GM23338 (cell line): Measurements from ENCODE around the gene ASS1. TPM values are rescaled to one million over a fixed set of nuclear protein-coding genes. Genes with fewer than 3 reads are reported as not detected.

ENCODE experiments used
- ATAC-seq: fragments of 200-7000 bp; cut with Tn5 transposase; 3 replicates; pipeline ENCODE4 v1.9.1; 2020
- DNase-seq: peaks from one replicate; pipeline ENCODE4 v3.0.0-alpha.2; 2015; ENCODE audit warnings: low spot score
- H2AFZ ChIP-seq: fragments of 200-600 bp; sonication (generic); 2 replicates; pipeline ENCODE4 v1.8.0; 2016; ENCODE audit warnings: antibody characterized with exemption, mild to moderate bottlenecking, moderate library complexity
- H3F3A ChIP-seq: fragments of 200-600 bp; sonication (generic); replicated peaks from 2 replicates; pipeline ENCODE4 v1.8.0; 2017; ENCODE audit warnings: antibody characterized with exemption, mixed run types, low read depth
- H3K27ac ChIP-seq: fragments of 200-600 bp; sonication (generic); 2 replicates; pipeline ENCODE4 v1.6.1; 2016; ENCODE audit warnings: low read depth
- H3K27me3 ChIP-seq: fragments of 200-600 bp; sonication (generic); 2 replicates; pipeline ENCODE4 v1.8.0; 2016; ENCODE audit warnings: mild to moderate bottlenecking, mixed run types, moderate library complexity; ENCODE audit not compliant: insufficient read depth
- H3K36me3 ChIP-seq: fragments of 200-600 bp; sonication (generic); 2 replicates; pipeline ENCODE4 v1.8.0; 2016; ENCODE audit warnings: mild to moderate bottlenecking; ENCODE audit not compliant: insufficient read depth
- H3K4me1 ChIP-seq: fragments of 200-600 bp; sonication (generic); 2 replicates; pipeline ENCODE4 v1.8.0; 2016; ENCODE audit warnings: mild to moderate bottlenecking, moderate library complexity; ENCODE audit not compliant: insufficient read depth
- H3K4me2 ChIP-seq: fragments of 200-600 bp; sonication (generic); 2 replicates; pipeline ENCODE4 v1.7.1; 2017; ENCODE audit warnings: mixed run types
- H3K4me3 ChIP-seq: fragments of 200-600 bp; sonication (generic); 2 replicates; pipeline ENCODE4 v1.6.1; 2016; ENCODE audit warnings: mixed run types
- H3K79me2 ChIP-seq: fragments of 200-600 bp; sonication (generic); replicated peaks from 2 replicates; pipeline ENCODE4 v1.8.0; 2017; ENCODE audit warnings: mild to moderate bottlenecking; ENCODE audit not compliant: insufficient read depth
- H3K9me2 ChIP-seq: fragments of 200-600 bp; sonication (generic); 2 replicates; pipeline ENCODE4 v1.8.0; 2017; ENCODE audit not compliant: insufficient read depth
- H4K20me1 ChIP-seq: fragments of 200-600 bp; sonication (generic); replicated peaks from 2 replicates; pipeline ENCODE4 v1.8.0; 2017; ENCODE audit warnings: mild to moderate bottlenecking; ENCODE audit not compliant: insufficient read depth
- H3K27ac Mint-ChIP-seq: 2 replicates; pipeline ENCODE4 v1.8.0; 2020; ENCODE audit warnings: inconsistent platforms, mild to moderate bottlenecking, moderate library complexity, mixed read lengths
- H3K27me3 Mint-ChIP-seq: 3 replicates; pipeline ENCODE4 v1.8.0; 2022; ENCODE audit warnings: low read depth, mild to moderate bottlenecking, moderate library complexity, mixed read lengths, inconsistent platforms; ENCODE audit not compliant: insufficient read depth, poor library complexity
- H3K36me3 Mint-ChIP-seq: 3 replicates; pipeline ENCODE4 v1.8.0; 2021; ENCODE audit warnings: low read depth, mild to moderate bottlenecking, inconsistent platforms, moderate library complexity, mixed read lengths
- H3K4me1 Mint-ChIP-seq: 3 replicates; pipeline ENCODE4 v1.8.0; 2020; ENCODE audit warnings: mild to moderate bottlenecking, inconsistent platforms, mixed read lengths
- H3K4me3 Mint-ChIP-seq: 3 replicates; pipeline ENCODE4 v1.8.0; 2021; ENCODE audit warnings: moderate library complexity, mild to moderate bottlenecking, inconsistent platforms, mixed read lengths
- H3K9me3 Mint-ChIP-seq: 3 replicates; pipeline ENCODE4 v1.8.0; 2020; ENCODE audit warnings: moderate library complexity, mild to moderate bottlenecking, inconsistent platforms, mixed read lengths
- CREB1 ChIP-seq: fragments of 250-450 bp; sonication (Bioruptor Pico); IDR thresholded peaks from 2 replicates; pipeline ENCODE4 v1.5.0; 2020; ENCODE audit warnings: low read depth, mild to moderate bottlenecking, moderate library complexity
- EZH2 ChIP-seq: fragments of 200-600 bp; sonication (generic); IDR thresholded peaks from one replicate; pipeline ENCODE4 v1.8.0; 2017; ENCODE audit warnings: antibody characterized with exemption, mild to moderate bottlenecking, low read depth; ENCODE audit not compliant: unreplicated experiment
- EZH2phosphoT487 ChIP-seq: fragments of 200-600 bp; sonication (generic); IDR thresholded peaks from one replicate; pipeline ENCODE4 v1.8.1; 2018; ENCODE audit warnings: antibody characterized with exemption; ENCODE audit not compliant: unreplicated experiment
- JUNB ChIP-seq: IDR thresholded peaks from one replicate; pipeline ENCODE4 v1.6.1; 2016; ENCODE audit warnings: antibody characterized with exemption; ENCODE audit not compliant: unreplicated experiment
- NANOG ChIP-seq: IDR thresholded peaks from 2 replicates; pipeline ENCODE4 v1.6.1; 2016; ENCODE audit warnings: antibody characterized with exemption, borderline replicate concordance
- POLR2AphosphoS5 ChIP-seq: IDR thresholded peaks from 2 replicates; pipeline ENCODE4 v1.6.1; 2016; ENCODE audit warnings: antibody characterized with exemption, low read depth
- STAT1 ChIP-seq: IDR thresholded peaks from one replicate; pipeline ENCODE4 v1.6.1; 2016; ENCODE audit warnings: antibody characterized with exemption; ENCODE audit not compliant: unreplicated experiment
- ZNF114 ChIP-seq: fragments of 250-450 bp; sonication (Bioruptor Pico); IDR thresholded peaks from 2 replicates; pipeline ENCODE4 v1.5.0; 2020; ENCODE audit warnings: mild to moderate bottlenecking, moderate library complexity
- ZNF331 ChIP-seq: fragments of 250-450 bp; sonication (Bioruptor Pico); IDR thresholded peaks from 2 replicates; pipeline ENCODE4 v1.5.0; 2020; ENCODE audit warnings: low read depth, mild to moderate bottlenecking, moderate library complexity
- polyA plus RNA-seq: library from polyadenylated mRNA; unstranded; fragments of >200 nt; fragmentation: Nextera tagmentation; extraction: Ambion mirVana; gene quantifications from 2 replicates; pipeline ENCODE4 v1.2.1, GENCODE V29; 2016
- total RNA-seq: library from RNA; depleted of rRNA; stranded (reverse); fragments of >200 nt; shearing (Covaris generic); gene quantifications from 2 replicates; pipeline ENCODE4 v1.2.3, GENCODE V29; 2014
- TF ChIP-seq, protein P1 (sequence below): IDR thresholded peaks from 2 replicates; pipeline ENCODE4 v1.6.1; 2016; ENCODE audit warnings: antibody characterized with exemption
- TF ChIP-seq, protein P2 (sequence below), 2 experiments: fragments of 200-600 bp in 1 of 2; sonication (generic) in 1 of 2; conservative IDR thresholded peaks; 2 replicates each; pipeline versions ENCODE4 v1.5.1 to v1.6.1; 2016 to 2017; ENCODE audit warnings: antibody characterized with exemption in 2 of 2, low read depth in 2 of 2, mild to moderate bottlenecking in 2 of 2, moderate library complexity in 1 of 2
- TF ChIP-seq, protein P3 (sequence below): IDR thresholded peaks from one replicate; pipeline ENCODE4 v1.6.1; 2018; ENCODE audit warnings: antibody characterized with exemption; ENCODE audit not compliant: unreplicated experiment

The ASS1 gene
- total and polyA plus RNA-seq, 2 experiments from 2014 or later: 65.8 to 103 TPM

DNA sequence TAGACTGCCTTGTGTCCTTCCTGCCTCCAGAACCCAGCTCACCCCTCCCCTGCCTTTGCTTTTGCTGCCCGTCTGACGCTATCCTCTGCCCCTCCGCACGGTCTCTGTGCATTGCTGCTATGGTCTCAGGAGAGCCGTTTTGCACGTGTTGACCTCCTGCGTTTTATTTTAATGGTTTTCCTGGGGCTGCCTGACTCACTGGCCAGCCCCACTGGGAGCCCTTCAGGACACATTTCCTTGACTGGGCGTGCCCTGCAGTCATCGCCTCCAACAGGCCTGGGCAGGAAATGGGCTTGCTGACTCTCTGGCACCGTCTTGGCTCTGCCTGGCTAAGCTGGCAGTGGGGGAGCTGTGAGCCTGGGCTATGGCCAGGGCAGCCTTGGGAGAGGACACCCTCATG is 17.9 kb upstream of the ASS1 start (continued):
- no peak for TF ChIP-seq NANOG
- TF ChIP-seq, protein P1, sequence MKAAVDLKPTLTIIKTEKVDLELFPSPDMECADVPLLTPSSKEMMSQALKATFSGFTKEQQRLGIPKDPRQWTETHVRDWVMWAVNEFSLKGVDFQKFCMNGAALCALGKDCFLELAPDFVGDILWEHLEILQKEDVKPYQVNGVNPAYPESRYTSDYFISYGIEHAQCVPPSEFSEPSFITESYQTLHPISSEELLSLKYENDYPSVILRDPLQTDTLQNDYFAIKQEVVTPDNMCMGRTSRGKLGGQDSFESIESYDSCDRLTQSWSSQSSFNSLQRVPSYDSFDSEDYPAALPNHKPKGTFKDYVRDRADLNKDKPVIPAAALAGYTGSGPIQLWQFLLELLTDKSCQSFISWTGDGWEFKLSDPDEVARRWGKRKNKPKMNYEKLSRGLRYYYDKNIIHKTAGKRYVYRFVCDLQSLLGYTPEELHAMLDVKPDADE: no peak
- TF ChIP-seq, protein P2, sequence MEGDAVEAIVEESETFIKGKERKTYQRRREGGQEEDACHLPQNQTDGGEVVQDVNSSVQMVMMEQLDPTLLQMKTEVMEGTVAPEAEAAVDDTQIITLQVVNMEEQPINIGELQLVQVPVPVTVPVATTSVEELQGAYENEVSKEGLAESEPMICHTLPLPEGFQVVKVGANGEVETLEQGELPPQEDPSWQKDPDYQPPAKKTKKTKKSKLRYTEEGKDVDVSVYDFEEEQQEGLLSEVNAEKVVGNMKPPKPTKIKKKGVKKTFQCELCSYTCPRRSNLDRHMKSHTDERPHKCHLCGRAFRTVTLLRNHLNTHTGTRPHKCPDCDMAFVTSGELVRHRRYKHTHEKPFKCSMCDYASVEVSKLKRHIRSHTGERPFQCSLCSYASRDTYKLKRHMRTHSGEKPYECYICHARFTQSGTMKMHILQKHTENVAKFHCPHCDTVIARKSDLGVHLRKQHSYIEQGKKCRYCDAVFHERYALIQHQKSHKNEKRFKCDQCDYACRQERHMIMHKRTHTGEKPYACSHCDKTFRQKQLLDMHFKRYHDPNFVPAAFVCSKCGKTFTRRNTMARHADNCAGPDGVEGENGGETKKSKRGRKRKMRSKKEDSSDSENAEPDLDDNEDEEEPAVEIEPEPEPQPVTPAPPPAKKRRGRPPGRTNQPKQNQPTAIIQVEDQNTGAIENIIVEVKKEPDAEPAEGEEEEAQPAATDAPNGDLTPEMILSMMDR (conservative IDR thresholded peaks at IDR 0.05; ENCODE audit: low read depth in 2 of 2): no peak
- TF ChIP-seq ZNF114: no peak
- TF ChIP-seq, protein P3, sequence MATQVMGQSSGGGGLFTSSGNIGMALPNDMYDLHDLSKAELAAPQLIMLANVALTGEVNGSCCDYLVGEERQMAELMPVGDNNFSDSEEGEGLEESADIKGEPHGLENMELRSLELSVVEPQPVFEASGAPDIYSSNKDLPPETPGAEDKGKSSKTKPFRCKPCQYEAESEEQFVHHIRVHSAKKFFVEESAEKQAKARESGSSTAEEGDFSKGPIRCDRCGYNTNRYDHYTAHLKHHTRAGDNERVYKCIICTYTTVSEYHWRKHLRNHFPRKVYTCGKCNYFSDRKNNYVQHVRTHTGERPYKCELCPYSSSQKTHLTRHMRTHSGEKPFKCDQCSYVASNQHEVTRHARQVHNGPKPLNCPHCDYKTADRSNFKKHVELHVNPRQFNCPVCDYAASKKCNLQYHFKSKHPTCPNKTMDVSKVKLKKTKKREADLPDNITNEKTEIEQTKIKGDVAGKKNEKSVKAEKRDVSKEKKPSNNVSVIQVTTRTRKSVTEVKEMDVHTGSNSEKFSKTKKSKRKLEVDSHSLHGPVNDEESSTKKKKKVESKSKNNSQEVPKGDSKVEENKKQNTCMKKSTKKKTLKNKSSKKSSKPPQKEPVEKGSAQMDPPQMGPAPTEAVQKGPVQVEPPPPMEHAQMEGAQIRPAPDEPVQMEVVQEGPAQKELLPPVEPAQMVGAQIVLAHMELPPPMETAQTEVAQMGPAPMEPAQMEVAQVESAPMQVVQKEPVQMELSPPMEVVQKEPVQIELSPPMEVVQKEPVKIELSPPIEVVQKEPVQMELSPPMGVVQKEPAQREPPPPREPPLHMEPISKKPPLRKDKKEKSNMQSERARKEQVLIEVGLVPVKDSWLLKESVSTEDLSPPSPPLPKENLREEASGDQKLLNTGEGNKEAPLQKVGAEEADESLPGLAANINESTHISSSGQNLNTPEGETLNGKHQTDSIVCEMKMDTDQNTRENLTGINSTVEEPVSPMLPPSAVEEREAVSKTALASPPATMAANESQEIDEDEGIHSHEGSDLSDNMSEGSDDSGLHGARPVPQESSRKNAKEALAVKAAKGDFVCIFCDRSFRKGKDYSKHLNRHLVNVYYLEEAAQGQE: no peak
- no peak for TF ChIP-seq EZH2
- no peak for TF ChIP-seq ZNF331
- TF ChIP-seq CREB1 (CRISPR knock-in tag): no peak
- no peak for TF ChIP-seq STAT1
- no peak for TF ChIP-seq JUNB
- no peak for TF ChIP-seq EZH2phosphoT487

DNA sequence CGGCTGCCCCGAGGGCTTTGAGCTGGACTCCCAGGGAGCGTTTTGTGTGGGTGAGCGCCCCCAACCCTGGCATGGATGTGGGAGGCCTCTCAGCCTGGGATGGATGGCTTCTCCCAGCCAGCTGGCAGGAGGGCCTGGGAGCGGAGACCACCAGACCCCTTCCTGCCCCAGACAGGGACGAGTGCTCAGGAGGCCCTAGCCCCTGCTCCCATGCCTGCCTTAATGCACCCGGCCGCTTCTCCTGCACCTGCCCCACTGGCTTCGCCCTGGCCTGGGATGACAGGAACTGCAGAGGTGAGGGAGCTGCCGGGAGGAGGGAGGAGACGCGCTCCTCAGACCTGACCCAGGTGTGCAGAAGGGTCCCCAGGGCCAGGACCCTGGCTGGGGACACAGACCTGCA is 17.4 kb upstream of the ASS1 start:
- H3K79me2 ChIP-seq: no peaks in the 10 kb centered on the region
- H3F3A ChIP-seq: no peaks in the 10 kb centered on the region
- Mint-ChIP-seq H3K27ac (no peak overlapping the region), H3K4me3 (no peak overlapping the region), H3K4me1 (peaks cover 13% of the 10 kb centered on the region), H3K9me3 (no peaks in the 10 kb centered on the region), H3K27me3 (peaks cover 8% of the 10 kb centered on the region), H3K36me3 (peaks cover 6% of the 10 kb centered on the region; the same call in 1 of the 3 replicates)
- ATAC-seq (no peak), DNase-seq (no peak)
- H3K9me2 ChIP-seq: no peaks in the 10 kb centered on the region
- H3K4me1 ChIP-seq: no peaks in the 10 kb centered on the region
- H4K20me1 ChIP-seq: no peaks in the 10 kb centered on the region
- H3K27ac ChIP-seq: no peak overlapping the region
- peaks cover 2% of the 10 kb centered on the region for H3K27me3 ChIP-seq
- H3K4me3 ChIP-seq: no peak overlapping the region
- no peaks in the 10 kb centered on the region for H3K36me3 ChIP-seq
- H3K4me2 ChIP-seq: no peak overlapping the region
- H2AFZ ChIP-seq: no peak overlapping the region
- TF ChIP-seq POLR2AphosphoS5: no peak
- TF ChIP-seq, protein P1: no peak
- no peak for TF ChIP-seq NANOG
- no peak for TF ChIP-seq ZNF331
- TF ChIP-seq CREB1 (CRISPR knock-in tag): no peak
